K562 (cell line): ENCODE data around the gene PITHD1. TPM values are rescaled to one million over a fixed set of nuclear protein-coding genes. Genes with fewer than 3 reads are reported as not detected.

Source experiments
- KDM4B ChIP-seq, 2 experiments: fragments of 450-650 bp in 1 of 2; sonication (generic) in 1 of 2; IDR thresholded peaks; 2 replicates each; pipeline ENCODE4 v1.6.1; 2016 to 2017; ENCODE audit warnings: borderline replicate concordance in 2 of 2, antibody characterized with exemption in 1 of 2, low read depth in 1 of 2, mild to moderate bottlenecking in 1 of 2
- KLF10 ChIP-seq: fragments of 250-450 bp; sonication (Bioruptor Pico); IDR thresholded peaks from 2 replicates; pipeline ENCODE4 v1.6.1; 2021; ENCODE audit warnings: matching md5 sums
- MLX ChIP-seq, 2 experiments: fragments of 450-650 bp in 1 of 2; sonication (generic) in 1 of 2; formaldehyde crosslinking; conservative IDR thresholded peaks; 2 replicates each; pipeline versions ENCODE4 v1.4.0 to v1.8.1; 2020 to 2022; ENCODE audit warnings: mild to moderate bottlenecking in 1 of 2, missing genetic modification reagents in 1 of 2
- POLR2A ChIP-seq: fragments of 450-650 bp; conservative IDR thresholded peaks from 2 replicates; pipeline ENCODE4 v1.6.1; 2016
- POLR2B ChIP-seq: fragments of 450-650 bp; IDR thresholded peaks from 2 replicates; pipeline ENCODE4 v1.6.1; 2018; ENCODE audit warnings: low read depth; ENCODE audit not compliant: partially characterized antibody
- ZFP1 ChIP-seq: fragments of 450-650 bp; formaldehyde crosslinking; IDR thresholded peaks from 2 replicates; pipeline ENCODE4 v1.4.0; 2020; ENCODE audit warnings: mild to moderate bottlenecking, mixed read lengths
- polyA plus RNA-seq, 8 experiments: library from polyadenylated mRNA; depleted of rRNA in 4 of 8; stranded (reverse) in 5 of 8; unstranded in 3 of 8; fragments of >200 nt; fragmentation: Nextera tagmentation in 2 of 8; fragmentation: Illumina TruSeq in 1 of 8; extraction: Ambion mirVana in 2 of 8; extraction: Trizol in 1 of 8; gene quantifications; 2 replicates each; pipeline versions ENCODE4 v1.2.1 to v1.2.3, GENCODE V29; 2011 to 2014; ENCODE audit warnings: inconsistent platforms in 1 of 8, missing spikeins in 1 of 8
- total RNA-seq, 7 experiments: library from RNA; depleted of rRNA in 6 of 7; stranded (reverse); fragments of >200 nt in 6 of 7; fragmentation: Illumina TruSeq in 2 of 7; extraction: Trizol in 2 of 7; gene quantifications; 2 replicates each; pipeline versions ENCODE4 v1.2.1 to v1.2.3, GENCODE V29; 2011 to 2021; ENCODE audit warnings: low replicate concordance in 1 of 7
- TF ChIP-seq, protein P1 (sequence below), 2 experiments: fragments of 450-650 bp in 1 of 2; IDR thresholded peaks; 2 replicates each; pipeline ENCODE4 v1.6.1; 2011 to 2017; ENCODE audit warnings: low read depth in 2 of 2, antibody characterized with exemption in 1 of 2, borderline replicate concordance in 1 of 2, low read length in 1 of 2, mild to moderate bottlenecking in 1 of 2, mixed read lengths in 1 of 2; ENCODE audit not compliant: control insufficient read depth in 1 of 2
- TF ChIP-seq, protein P2 (sequence below), 2 experiments: fragments of 450-650 bp; IDR thresholded peaks; 2 replicates each; pipeline ENCODE4 v1.6.1; 2018; ENCODE audit warnings: mild to moderate bottlenecking in 2 of 2, low read depth in 1 of 2; ENCODE audit not compliant: partially characterized antibody in 2 of 2

The PITHD1 gene
- total and polyA plus RNA-seq, 9 of the 15 experiments (the other 6 are each of a cell fraction or from before 2014, with no cell fraction given) = 46.5 to 175 (median 149) TPM

- TF ChIP-seq KDM4B (IDR thresholded peaks at IDR 0.05; ENCODE audit: borderline replicate concordance in 2 of 2, low read depth in 1 of 2) (peak in 1 of 2 experiments; percentile 92; a peak in 1 of 4 replicates), ZFP1 (CRISPR knock-in tag) (no peak), POLR2B (peak; percentile 85), POLR2A (peak; percentile 78), KLF10 (CRISPR knock-in tag) (no peak), MLX (CRISPR knock-in tag; conservative IDR thresholded peaks at IDR 0.05) (0 out of 4 replicates have a peak, but pooled peaks of 1 of the 2 experiments have one; percentile 44)
- TF ChIP-seq, protein P1, sequence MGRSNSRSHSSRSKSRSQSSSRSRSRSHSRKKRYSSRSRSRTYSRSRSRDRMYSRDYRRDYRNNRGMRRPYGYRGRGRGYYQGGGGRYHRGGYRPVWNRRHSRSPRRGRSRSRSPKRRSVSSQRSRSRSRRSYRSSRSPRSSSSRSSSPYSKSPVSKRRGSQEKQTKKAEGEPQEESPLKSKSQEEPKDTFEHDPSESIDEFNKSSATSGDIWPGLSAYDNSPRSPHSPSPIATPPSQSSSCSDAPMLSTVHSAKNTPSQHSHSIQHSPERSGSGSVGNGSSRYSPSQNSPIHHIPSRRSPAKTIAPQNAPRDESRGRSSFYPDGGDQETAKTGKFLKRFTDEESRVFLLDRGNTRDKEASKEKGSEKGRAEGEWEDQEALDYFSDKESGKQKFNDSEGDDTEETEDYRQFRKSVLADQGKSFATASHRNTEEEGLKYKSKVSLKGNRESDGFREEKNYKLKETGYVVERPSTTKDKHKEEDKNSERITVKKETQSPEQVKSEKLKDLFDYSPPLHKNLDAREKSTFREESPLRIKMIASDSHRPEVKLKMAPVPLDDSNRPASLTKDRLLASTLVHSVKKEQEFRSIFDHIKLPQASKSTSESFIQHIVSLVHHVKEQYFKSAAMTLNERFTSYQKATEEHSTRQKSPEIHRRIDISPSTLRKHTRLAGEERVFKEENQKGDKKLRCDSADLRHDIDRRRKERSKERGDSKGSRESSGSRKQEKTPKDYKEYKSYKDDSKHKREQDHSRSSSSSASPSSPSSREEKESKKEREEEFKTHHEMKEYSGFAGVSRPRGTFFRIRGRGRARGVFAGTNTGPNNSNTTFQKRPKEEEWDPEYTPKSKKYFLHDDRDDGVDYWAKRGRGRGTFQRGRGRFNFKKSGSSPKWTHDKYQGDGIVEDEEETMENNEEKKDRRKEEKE (IDR thresholded peaks at IDR 0.05; ENCODE audit: borderline replicate concordance in 1 of 2, control insufficient read depth in 1 of 2, low read depth in 2 of 2, low read length in 1 of 2) = 0 out of 4 replicates have a peak, but pooled peaks of 1 of the 2 experiments have one; percentile 58
- TF ChIP-seq, protein P2, sequence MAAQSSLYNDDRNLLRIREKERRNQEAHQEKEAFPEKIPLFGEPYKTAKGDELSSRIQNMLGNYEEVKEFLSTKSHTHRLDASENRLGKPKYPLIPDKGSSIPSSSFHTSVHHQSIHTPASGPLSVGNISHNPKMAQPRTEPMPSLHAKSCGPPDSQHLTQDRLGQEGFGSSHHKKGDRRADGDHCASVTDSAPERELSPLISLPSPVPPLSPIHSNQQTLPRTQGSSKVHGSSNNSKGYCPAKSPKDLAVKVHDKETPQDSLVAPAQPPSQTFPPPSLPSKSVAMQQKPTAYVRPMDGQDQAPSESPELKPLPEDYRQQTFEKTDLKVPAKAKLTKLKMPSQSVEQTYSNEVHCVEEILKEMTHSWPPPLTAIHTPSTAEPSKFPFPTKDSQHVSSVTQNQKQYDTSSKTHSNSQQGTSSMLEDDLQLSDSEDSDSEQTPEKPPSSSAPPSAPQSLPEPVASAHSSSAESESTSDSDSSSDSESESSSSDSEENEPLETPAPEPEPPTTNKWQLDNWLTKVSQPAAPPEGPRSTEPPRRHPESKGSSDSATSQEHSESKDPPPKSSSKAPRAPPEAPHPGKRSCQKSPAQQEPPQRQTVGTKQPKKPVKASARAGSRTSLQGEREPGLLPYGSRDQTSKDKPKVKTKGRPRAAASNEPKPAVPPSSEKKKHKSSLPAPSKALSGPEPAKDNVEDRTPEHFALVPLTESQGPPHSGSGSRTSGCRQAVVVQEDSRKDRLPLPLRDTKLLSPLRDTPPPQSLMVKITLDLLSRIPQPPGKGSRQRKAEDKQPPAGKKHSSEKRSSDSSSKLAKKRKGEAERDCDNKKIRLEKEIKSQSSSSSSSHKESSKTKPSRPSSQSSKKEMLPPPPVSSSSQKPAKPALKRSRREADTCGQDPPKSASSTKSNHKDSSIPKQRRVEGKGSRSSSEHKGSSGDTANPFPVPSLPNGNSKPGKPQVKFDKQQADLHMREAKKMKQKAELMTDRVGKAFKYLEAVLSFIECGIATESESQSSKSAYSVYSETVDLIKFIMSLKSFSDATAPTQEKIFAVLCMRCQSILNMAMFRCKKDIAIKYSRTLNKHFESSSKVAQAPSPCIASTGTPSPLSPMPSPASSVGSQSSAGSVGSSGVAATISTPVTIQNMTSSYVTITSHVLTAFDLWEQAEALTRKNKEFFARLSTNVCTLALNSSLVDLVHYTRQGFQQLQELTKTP (IDR thresholded peaks at IDR 0.05; ENCODE audit: low read depth in 1 of 2, partially characterized antibody in 2 of 2) = no peak
Measured at GRCh38 chr1:23790696-23791515, 12.7 kb downstream of the PITHD1 start, which contains the start of gene LYPLA2 (continued).
